COLO668 (cell line): ENCODE results near the gene B3GNT5.

ENCODE experiments used
- DNase-seq: peaks from one replicate; lab custom pipeline; 2025; ENCODE audit not compliant: unreplicated experiment; lab: John Stamatoyannopoulos, UW

B3GNT5 gene

GRCh38 chr3:183265157-183265642 lies 12.1 kb downstream of the B3GNT5 start:
- DNase-seq = peak; percentile 47

GRCh38 chr3:183265834-183266417 lies 12.9 kb downstream of the B3GNT5 start:
- peak; percentile 56 for DNase-seq

GRCh38 chr3:183266454-183266853 lies 13.4 kb downstream of the B3GNT5 start:
- no peak for DNase-seq

- no peak for DNase-seq
Measured at GRCh38 chr3:183267140-183267539, 14.1 kb downstream of the B3GNT5 start.

- no peak for DNase-seq
Measured at GRCh38 chr3:183268366-183268765, 15.3 kb downstream of the B3GNT5 start.

GRCh38 chr3:183269345-183269744 lies 16.3 kb downstream of the B3GNT5 start:
- DNase-seq = no peak

GRCh38 chr3:183270344-183270743 lies 17.3 kb downstream of the B3GNT5 start:
- DNase-seq = no peak

- DNase-seq = no peak
Measured at GRCh38 chr3:183272142-183272541, 19.1 kb downstream of the B3GNT5 start.

GRCh38 chr3:183272791-183273190 lies 19.7 kb downstream of the B3GNT5 start:
- no peak for DNase-seq

- no peak for DNase-seq
Measured at GRCh38 chr3:183274609-183275008, 21.6 kb downstream of the B3GNT5 start.

- no peak for DNase-seq
Measured at GRCh38 chr3:183275418-183275817, 22.4 kb downstream of the B3GNT5 start.

GRCh38 chr3:183275937-183276336 lies 22.9 kb downstream of the B3GNT5 start:
- DNase-seq = no peak

GRCh38 chr3:183277260-183277659 lies 24.2 kb downstream of the B3GNT5 start:
- DNase-seq = no peak

- no peak for DNase-seq
Measured at GRCh38 chr3:183278479-183279088, 25.5 kb downstream of the B3GNT5 start.

- no peak for DNase-seq
Measured at GRCh38 chr3:183279371-183279770, 26.3 kb downstream of the B3GNT5 start.

GRCh38 chr3:183281126-183281797 lies 28.2 kb downstream of the B3GNT5 start:
- DNase-seq = no peak

- no peak for DNase-seq
Measured at GRCh38 chr3:183283886-183284285, 30.8 kb downstream of the B3GNT5 start.

GRCh38 chr3:183284570-183284969 lies 31.5 kb downstream of the B3GNT5 start:
- DNase-seq = no peak

- DNase-seq = no peak
Measured at GRCh38 chr3:183285318-183285717, 32.3 kb downstream of the B3GNT5 start.

- peak; percentile 78 for DNase-seq
Measured at GRCh38 chr3:183285828-183286457, 32.9 kb downstream of the B3GNT5 start.

GRCh38 chr3:183287301-183287971 lies 34.4 kb downstream of the B3GNT5 start:
- DNase-seq = no peak
